HCEC 1CT (cell line): ENCODE results near the gene RASAL3.
"Not testable (repeated sequence)": the region's sequence is repeated elsewhere in the genome, so short reads cannot be mapped to it uniquely, and the experiment has no call there.

Experiments used
- DNase-seq: peaks from one replicate; pipeline ENCODE4 v3.0.0-alpha.2; 2017

The RASAL3 gene

DNA sequence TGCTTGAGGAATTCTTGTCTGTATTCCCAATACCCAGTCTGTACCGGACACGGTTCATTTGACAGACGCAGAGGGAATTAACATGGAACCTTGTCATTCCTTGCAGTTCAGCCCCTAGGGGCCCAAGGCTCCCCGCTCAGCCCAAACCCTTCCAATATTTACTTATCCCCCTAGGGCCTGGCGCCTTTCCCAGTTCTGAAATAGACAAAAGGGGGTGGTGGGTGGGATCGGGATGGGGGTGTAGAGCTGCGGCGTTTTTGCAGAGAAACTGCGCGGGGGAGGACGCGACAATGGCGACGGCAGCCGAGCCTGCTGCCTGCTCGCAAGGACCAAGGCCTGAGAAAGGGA lies 46.1 kb downstream of the RASAL3 start:
- peak; percentile 14 for DNase-seq

GRCh38 chr19:15417699-15418098 lies 46.6 kb downstream of the RASAL3 start:
- peak; percentile 13 for DNase-seq

DNA sequence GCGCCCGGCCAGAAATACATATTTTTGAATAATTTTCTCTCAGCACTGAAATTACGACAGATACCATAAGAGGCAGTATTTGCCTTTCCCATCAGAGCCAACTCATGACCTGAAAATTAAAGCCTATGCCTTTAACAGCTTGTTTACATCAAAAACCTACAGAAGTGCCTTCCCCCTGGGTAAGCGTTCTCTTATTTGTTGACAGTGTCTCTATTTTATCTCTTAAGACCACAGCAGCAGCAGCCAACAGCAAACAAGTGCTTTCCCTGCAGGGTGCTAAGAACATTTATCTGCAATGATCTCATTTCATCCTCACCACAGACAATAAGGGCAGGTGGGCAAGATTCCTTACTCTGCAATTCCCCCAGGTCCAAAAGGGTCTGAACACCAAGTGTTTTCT lies 51.5 kb downstream of the RASAL3 start:
- no peak for DNase-seq

DNA sequence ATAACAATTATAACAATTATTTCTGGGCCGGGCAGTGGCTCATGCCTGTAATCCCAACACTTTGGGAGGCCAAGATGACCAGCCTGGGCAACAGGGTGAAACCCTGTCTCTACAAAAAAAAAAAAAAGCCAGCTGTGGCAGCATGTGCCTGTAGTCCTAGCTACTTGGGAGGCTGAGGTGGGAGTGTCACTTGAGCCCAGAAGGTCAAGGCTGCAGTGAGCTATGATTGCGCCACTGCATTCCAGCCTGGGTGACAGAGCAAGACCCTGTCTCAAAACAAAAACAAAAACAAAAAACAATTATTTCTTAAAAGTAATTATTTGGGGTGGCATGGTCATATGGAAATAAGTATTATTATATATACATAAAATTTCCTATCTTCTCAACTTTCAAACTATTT lies 53.0 kb downstream of the RASAL3 start:
- not testable (repeated sequence) for DNase-seq

DNA sequence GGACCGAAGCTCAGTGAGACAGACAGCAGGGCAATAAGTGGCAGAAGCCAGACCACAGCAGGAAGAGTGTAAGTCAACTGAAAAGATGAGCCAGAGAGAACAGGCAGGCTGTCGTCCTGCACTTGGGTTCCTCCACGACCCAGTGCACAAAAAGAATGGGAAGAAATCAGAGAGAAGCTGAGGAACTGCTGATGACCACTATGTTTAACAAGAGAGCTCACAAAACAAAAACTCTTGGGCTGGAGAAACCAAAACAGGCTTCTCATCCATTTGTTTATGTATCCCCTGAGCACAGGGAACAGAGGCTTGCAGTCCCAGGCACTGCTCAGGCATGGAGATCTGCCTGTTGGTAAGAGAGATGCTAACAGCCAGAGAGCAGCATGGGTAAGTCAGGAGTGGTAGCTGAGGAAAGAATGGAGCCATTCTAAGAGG lies 59.5 kb downstream of the RASAL3 start:
- no peak for DNase-seq

DNA sequence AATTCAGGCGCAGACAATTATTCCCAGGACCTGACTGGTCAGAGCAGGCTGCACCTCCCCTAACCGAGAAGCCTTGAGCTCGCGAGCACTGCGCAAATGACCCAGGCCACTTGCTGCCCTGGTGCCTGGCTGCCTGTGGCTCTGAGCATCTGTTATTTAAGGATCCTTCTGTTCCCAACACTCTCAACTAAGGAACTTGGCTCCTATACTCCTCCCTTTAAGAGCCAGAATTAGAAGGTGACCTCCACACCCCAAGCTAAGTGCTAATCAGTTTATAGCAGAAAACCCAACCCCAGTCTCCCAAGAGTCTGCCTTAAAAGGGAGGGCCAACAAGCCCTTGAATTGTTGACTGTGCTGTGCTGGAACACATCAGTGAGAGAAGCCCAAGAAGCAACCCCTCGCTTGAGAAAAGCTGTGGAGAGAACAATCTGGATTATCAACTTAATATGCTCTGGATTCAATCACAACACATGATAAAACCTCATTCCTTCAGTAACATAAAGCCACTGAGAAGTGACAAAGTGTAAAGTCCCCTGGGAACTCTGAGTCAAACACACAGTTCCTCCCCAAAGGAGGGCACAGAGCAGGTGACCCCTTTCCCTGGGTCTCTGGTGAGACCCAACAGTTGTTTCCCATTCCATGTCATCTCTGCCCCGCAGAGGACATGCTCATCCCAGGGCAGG lies 60.1 kb downstream of the RASAL3 start:
- DNase-seq = no peak

- no peak for DNase-seq
These were observed 61.2 kb downstream of the RASAL3 start for GRCh38 chr19:15403151-15403531.

- DNase-seq = no peak
These were observed 61.8 kb downstream of the RASAL3 start for GRCh38 chr19:15402411-15403150.
